Erythroblast (primary cell): ENCODE data around the gene RAP1GAP2.

ENCODE experiments used
- DNase-seq, 2 experiments: peaks; one replicate each; lab custom pipeline; 2025; lab: John Stamatoyannopoulos, UW
- GATA1 ChIP-seq: IDR thresholded peaks from 2 replicates; pipeline ENCODE4 v1.6.1; 2011; ENCODE audit warnings: low read depth, mild to moderate bottlenecking, control low read depth, low read length, moderate library complexity
- POLR2A ChIP-seq: IDR thresholded peaks from 2 replicates; pipeline ENCODE4 v1.6.1; 2011; ENCODE audit warnings: mild to moderate bottlenecking, low read length

Gene RAP1GAP2

GRCh38 chr17:2926019-2926650 is 129.9 kb downstream of the RAP1GAP2 start:
- no peak for DNase-seq

GRCh38 chr17:2928294-2928890 is 132.2 kb downstream of the RAP1GAP2 start:
- DNase-seq = no peak
- no peak for TF ChIP-seq POLR2A
- TF ChIP-seq GATA1 = no peak

More at GRCh38 chr17:2926019-2926650, 129.9 kb downstream of the RAP1GAP2 start:
- no peak for TF ChIP-seq POLR2A
- no peak for TF ChIP-seq GATA1

DNA sequence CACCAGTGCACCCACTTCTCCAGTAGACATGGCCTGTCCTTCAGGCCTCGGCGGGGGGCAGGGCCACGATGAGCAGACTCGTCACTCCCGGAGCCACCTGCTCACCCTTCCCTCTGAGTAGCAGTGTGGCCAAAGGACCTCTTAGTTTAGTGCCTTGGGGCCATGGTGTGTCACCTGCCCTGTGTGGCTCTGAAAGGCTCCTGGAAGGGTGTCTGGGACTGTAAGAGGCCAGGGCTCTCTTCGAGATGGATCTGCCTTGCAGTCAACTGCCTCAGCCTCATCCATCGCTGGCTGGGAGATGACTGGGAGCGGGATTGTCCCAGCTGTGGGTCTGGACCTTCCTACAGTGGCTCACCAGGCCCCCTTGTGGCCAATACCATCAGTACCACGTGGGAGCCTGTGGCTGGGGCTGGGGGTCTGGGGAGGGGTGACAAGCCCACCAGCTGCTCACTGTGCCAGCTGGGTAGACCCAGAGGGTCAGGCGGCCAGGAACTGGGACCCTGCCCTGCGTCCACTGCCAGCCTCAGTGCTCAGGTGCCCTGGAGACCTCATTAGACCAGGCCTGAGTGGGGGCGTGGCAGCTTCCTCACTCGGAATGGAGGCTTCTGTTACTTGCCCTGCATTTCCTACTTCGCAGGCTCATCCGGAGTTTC is 133.8 kb downstream of the RAP1GAP2 start:
- TF ChIP-seq GATA1 (no peak), POLR2A (no peak)
- peak in 1 of 2 experiments; percentile 41 for DNase-seq

GRCh38 chr17:2931876-2932275 is 135.6 kb downstream of the RAP1GAP2 start:
- DNase-seq = no peak
- TF ChIP-seq GATA1 (no peak), POLR2A (no peak)

- DNase-seq = no peak
- TF ChIP-seq GATA1 = no peak
- no peak for TF ChIP-seq POLR2A
Measured at GRCh38 chr17:2932946-2933345, 136.7 kb downstream of the RAP1GAP2 start.

- TF ChIP-seq GATA1 = no peak
- no peak for TF ChIP-seq POLR2A
Measured at GRCh38 chr17:2933606-2934005, 137.4 kb downstream of the RAP1GAP2 start.

GRCh38 chr17:2935632-2936031 is 139.4 kb downstream of the RAP1GAP2 start:
- DNase-seq = no peak
- TF ChIP-seq POLR2A = no peak
- no peak for TF ChIP-seq GATA1

More at GRCh38 chr17:2933606-2934005, 137.4 kb downstream of the RAP1GAP2 start:
- DNase-seq = no peak

DNA sequence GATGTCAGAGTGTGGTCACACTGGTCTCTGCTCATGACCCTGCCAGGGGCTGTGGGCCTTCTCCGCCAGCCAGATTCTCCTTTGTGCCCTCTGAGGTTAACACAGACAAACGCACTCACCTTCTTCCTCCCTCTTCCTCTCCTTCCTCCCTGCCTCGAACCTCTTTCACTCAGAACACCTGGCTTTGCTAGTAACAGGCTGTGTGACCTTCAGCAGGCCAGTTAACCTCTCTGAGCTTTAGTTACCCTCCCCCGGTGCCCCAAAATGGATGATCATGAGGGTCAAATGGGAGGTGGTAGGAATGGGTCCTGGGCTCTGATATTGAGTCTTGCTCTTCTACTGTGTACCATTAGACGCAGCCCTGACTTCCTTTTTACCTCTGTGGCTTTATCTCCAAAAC is 140.1 kb downstream of the RAP1GAP2 start:
- TF ChIP-seq GATA1 = no peak
- no peak for TF ChIP-seq POLR2A
- no peak for DNase-seq

DNA sequence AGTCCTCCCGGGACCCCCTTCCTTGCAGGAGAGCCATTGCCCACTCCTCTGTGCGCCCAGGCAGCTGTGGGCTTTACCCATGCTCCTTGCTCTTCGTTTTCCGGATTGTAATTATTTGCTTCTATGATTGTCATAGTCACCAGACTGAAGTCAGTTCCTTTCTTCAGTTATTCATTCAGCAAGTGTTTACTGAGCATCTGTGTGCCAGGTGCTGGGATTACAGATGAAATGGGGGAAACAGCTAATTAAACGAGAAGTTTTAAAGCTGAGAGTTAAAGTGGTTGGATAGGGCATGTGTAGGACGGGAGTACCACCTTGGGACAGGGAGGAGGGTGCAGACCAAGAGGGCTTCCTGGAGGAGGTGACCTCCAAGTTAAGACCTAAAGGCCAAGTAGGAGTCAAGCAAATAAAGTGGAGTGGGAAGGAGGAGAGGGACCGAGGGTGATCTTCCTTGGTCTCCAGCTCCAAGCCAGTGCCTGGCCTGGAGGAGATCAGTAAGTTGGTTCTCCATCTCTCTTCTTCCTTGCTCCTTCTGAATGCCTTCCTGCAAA is 140.6 kb downstream of the RAP1GAP2 start:
- DNase-seq = no peak
- TF ChIP-seq GATA1 (no peak), POLR2A (no peak)

- TF ChIP-seq GATA1 (no peak), POLR2A (no peak)
- no peak for DNase-seq
Measured at GRCh38 chr17:2937331-2938003, 141.2 kb downstream of the RAP1GAP2 start.

DNA sequence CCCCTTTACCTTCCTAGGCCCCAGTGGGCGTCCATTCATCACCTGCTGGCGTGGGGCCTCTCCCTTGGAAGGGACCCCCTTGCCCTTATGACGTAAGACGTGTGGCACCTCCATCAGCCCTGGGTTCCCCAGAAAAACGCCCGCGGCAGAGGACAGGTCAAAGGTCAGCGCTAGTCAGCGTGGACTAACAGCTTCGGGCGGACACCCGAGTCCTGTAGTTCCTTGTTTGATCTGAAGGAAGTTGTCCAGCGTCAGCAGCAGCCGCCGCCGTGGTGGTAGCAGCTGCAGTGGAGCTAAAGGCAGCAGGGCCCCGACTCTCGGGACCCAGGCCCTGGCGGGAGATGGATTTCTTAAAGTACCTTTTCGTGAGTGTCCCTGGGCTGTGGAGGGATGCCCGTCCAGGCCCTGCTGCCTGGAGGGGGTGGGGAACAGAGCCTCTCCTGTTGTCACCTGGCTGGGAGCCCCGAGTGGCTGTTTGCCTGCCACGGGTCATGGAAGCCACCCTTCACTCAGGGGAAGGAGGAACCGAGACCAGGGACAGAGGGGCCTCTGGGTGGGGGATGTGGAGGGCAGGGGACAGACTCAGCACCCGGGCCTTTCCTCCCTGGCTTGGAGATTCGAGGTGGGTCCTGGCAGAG is 143.6 kb downstream of the RAP1GAP2 start:
- no peak for DNase-seq
- no peak for TF ChIP-seq POLR2A
- TF ChIP-seq GATA1 = no peak

DNA sequence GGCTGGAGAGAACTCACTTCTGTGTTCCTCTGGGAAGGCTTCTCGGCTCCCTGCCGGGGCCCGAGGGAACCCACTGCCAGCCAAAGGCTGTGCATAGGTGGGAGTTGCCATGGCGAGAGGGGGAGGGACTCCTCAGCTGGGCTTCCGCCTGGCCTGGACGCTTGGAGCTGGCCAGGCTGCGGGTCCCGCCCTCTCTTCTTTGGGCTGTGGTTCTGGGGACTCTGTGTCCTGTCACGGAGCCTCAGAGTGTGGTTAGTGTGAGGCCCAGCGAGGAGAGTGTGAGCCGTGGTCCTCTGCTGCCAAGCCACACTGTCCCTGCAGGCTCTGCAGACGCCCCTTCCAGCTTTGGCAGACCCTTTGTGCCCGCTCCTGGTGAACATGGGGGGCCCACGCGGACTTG is 144.1 kb downstream of the RAP1GAP2 start:
- DNase-seq = no peak
- TF ChIP-seq POLR2A (no peak), GATA1 (no peak)

DNA sequence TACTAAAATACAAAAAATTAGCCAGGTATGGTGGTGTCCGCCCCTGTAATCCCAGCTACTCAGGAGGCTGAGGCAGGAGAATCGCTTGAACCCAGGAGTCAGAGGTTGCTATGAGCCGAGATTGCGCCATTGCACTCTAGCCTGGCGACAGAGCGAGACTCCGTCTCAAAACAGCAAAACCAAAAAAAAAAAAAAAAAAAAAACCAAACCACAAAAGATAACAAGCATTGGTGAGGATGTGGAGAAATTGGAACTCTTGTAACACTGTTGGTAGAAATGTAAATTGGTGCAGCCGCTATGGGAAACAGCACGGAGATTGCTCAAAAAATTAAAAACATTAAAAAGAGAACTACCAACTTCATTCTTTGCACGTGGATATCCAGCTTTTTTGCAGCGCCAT is 147.7 kb downstream of the RAP1GAP2 start:
- DNase-seq = no peak
- no peak for TF ChIP-seq GATA1
- no peak for TF ChIP-seq POLR2A
